Gastroesophageal sphincter (tissue), 4 donors: Measurements from ENCODE around the gene PPP3CB. TPM values are rescaled to one million over a fixed set of nuclear protein-coding genes. Genes with fewer than 3 reads are reported as not detected.

Experiments used
- ATAC-seq: fragments of 150-250 bp; one replicate; pipeline ENCODE4 v1.9.1; 2016; ENCODE audit warnings: mild to moderate bottlenecking, moderate library complexity
- H3K27ac ChIP-seq, 4 donors: fragments of 200-600 bp; sonication (generic) in 3 of 4; 1 replicate in 3 of 4; 2 replicates in 1 of 4; pipeline ENCODE4 v1.5.1; 2016 to 2019
- H3K27me3 ChIP-seq: fragments of 200-600 bp; sonication (generic); one replicate; pipeline ENCODE4 v1.5.1; 2019
- H3K36me3 ChIP-seq, 2 donors: fragments of 200-600 bp; sonication (generic); one replicate each; pipeline ENCODE4 v1.5.1; 2019; ENCODE audit warnings: control low read depth in 1 of 2
- H3K4me1 ChIP-seq, 3 donors: fragments of 200-600 bp; sonication (generic); 1 replicate in 2 of 3; 2 replicates in 1 of 3; pipeline ENCODE4 v1.5.1; 2016 to 2019; ENCODE audit warnings: control low read depth in 2 of 3
- H3K4me3 ChIP-seq, 2 donors: fragments of 200-600 bp; sonication (generic); one replicate each; pipeline ENCODE4 v1.5.1; 2019; ENCODE audit warnings: mild to moderate bottlenecking in 1 of 2, moderate library complexity in 1 of 2
- H3K9me3 ChIP-seq, 3 donors: fragments of 200-600 bp; sonication (generic); one replicate each; pipeline ENCODE4 v1.5.1; 2017 to 2019; ENCODE audit warnings: control low read depth in 2 of 3
- EP300 ChIP-seq: sonication (generic); formaldehyde crosslinking; IDR thresholded peaks from one replicate; pipeline ENCODE4 v1.6.1; 2017; ENCODE audit warnings: antibody characterized with exemption, mild to moderate bottlenecking
- POLR2A ChIP-seq, 2 donors: fragments of 450-650 bp; IDR thresholded peaks; one replicate each; pipeline ENCODE4 v1.6.1; 2017; ENCODE audit warnings: antibody characterized with exemption in 2 of 2, mild to moderate bottlenecking in 2 of 2, moderate library complexity in 1 of 2
- POLR2AphosphoS5 ChIP-seq: sonication (generic); formaldehyde crosslinking; IDR thresholded peaks from one replicate; pipeline ENCODE4 v1.6.1; 2017; ENCODE audit warnings: antibody characterized with exemption
- WGBS, 2 donors: methylation state at CpG; one replicate each; pipeline ENCODE4 v1.1.5; 2018; ENCODE audit warnings: low coverage in 1 of 2; 5-methylcytosine and 5-hydroxymethylcytosine counted together
- total RNA-seq, 4 donors: library from RNA; depleted of rRNA; stranded (reverse); fragments of >200 nt; gene quantifications; one replicate each; pipeline ENCODE4 v1.1.0, GENCODE V29; 2016
- TF ChIP-seq, protein P1 (sequence below), 4 experiments: fragments of 200-600 bp in 2 of 4; fragments of 450-650 bp in 2 of 4; sonication (generic) in 1 of 4; IDR thresholded peaks; one replicate each; pipeline ENCODE4 v1.5.1; 2017 to 2019; ENCODE audit warnings: antibody characterized with exemption in 4 of 4, mild to moderate bottlenecking in 2 of 4, moderate library complexity in 2 of 4

The PPP3CB gene
- total RNA-seq, 4 donors from 2014 or later, result 69.2 to 121 (median 75.4) TPM

DNA sequence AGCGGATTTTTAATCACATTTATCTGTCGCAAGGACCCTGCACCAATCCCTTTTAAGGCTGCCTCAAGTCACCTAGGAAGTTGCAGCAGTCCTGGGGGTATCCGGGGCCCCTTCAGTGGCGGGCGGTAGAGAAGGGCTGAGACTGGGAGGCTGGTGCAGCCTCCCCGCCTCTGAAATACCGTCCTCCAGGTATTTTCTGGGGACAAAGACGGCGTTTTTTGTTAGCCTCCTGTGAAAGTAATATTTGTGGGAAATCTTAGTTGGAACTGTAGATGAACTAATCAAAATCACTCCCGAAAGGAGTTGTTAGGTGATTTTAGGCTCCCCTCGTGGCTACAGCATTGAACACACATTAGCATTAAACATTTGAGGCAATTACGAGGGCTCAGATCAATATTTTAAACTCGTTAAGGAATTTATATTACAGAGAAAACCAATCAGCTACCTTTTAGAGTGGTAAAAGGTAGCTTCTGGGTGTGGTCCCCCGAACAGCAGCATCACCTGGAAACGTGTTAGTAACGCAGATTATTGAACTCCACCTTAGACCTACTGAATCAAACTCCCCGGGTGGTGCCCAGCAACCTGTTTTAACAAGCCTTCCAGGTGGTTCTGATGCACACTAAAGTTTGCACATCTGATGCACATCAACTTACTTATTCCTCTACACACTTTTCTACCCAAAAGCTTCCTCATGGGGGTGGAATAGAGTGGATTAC is 81.4 kb downstream of the PPP3CB start:
- no peaks in the 10 kb centered on the region for H3K36me3 ChIP-seq
- WGBS, 2 donors, result 8 to 14% methylated on average over 12 to 16 of the region's 17 CpGs
- TF ChIP-seq, protein P1, sequence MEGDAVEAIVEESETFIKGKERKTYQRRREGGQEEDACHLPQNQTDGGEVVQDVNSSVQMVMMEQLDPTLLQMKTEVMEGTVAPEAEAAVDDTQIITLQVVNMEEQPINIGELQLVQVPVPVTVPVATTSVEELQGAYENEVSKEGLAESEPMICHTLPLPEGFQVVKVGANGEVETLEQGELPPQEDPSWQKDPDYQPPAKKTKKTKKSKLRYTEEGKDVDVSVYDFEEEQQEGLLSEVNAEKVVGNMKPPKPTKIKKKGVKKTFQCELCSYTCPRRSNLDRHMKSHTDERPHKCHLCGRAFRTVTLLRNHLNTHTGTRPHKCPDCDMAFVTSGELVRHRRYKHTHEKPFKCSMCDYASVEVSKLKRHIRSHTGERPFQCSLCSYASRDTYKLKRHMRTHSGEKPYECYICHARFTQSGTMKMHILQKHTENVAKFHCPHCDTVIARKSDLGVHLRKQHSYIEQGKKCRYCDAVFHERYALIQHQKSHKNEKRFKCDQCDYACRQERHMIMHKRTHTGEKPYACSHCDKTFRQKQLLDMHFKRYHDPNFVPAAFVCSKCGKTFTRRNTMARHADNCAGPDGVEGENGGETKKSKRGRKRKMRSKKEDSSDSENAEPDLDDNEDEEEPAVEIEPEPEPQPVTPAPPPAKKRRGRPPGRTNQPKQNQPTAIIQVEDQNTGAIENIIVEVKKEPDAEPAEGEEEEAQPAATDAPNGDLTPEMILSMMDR (IDR thresholded peaks at IDR 0.05), result no peak
- no peak for TF ChIP-seq POLR2A (IDR thresholded peaks at IDR 0.05)
- H3K4me1 ChIP-seq, result peaks cover 0 to 44% (median 0%) of the 10 kb centered on the region in 3 donors
- peak; percentile 39 for ATAC-seq
- H3K4me3 ChIP-seq, result peak overlapping the region; percentile 77 to 85
- H3K27ac ChIP-seq, result peak overlapping the region; percentile 85 to 98 (median 96)
- no peaks in the 10 kb centered on the region for H3K9me3 ChIP-seq
- H3K27me3 ChIP-seq, result no peaks in the 10 kb centered on the region

DNA sequence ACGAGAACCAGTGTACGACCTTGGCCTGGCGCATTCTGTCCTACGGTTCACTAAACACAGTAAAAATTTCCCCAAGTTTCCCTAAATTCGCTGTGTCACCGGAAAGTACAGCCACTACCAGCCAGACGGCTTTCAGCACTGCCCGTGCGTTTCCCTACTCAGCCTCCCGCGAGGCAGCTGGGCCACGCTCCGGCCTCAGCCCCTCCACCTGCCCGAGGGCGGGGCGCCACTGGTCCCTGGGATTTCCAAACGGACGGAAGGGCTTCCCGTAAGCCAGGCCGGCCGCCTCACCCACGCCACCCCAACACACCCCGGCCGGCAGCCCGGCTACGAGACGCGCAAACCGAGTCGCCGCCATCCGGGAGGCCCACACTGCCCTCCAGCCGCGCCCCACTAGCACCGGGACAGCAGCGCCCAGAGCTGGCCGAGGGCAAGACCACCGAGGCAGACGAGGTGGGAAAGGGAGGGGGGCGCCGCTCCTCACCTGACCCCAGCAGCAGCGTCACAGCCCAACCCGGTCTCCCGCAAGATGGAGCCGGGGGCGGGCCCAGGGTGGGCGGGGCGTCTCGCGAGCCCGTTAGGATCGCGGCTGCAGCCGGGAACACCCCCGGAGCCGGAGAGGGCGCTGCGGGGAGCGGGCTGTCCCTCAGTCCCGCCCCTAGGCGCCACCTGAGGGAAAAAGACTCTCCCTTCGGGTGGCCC is 82.1 kb downstream of the PPP3CB start, which contains the start of gene ANXA7:
TSS of gene ANXA7 (minus strand) at position 531 of the 702 bp plus-strand sequence. CDS start 13,202 bp downstream, outside the sequence.
- Histone ChIP-seq H3K27me3 (no peaks in the 10 kb centered on the region), H3K9me3 (no peaks in the 10 kb centered on the region), H3K27ac (peak within 1 kb of the TSS; percentile 85 to 98 (median 96)), H3K4me3 (peak within 1 kb of the TSS; percentile 77 to 85), H3K4me1 (peaks cover 0 to 51% (median 0%) of the 10 kb centered on the region in 3 donors), H3K36me3 (no peaks in the 10 kb centered on the region)
- WGBS, 2 donors, result 0% methylated on average over 1 to 9 of the region's 62 CpGs
- ATAC-seq, result peak; percentile 97
- peak; percentile 77 to 79 for TF ChIP-seq POLR2A (IDR thresholded peaks at IDR 0.05)
- TF ChIP-seq POLR2AphosphoS5, result peak; percentile 91
- TF ChIP-seq, protein P1 (IDR thresholded peaks at IDR 0.05), result peak in 2 of 4 experiments; percentile 12 to 55
- TF ChIP-seq EP300, result no peak

DNA sequence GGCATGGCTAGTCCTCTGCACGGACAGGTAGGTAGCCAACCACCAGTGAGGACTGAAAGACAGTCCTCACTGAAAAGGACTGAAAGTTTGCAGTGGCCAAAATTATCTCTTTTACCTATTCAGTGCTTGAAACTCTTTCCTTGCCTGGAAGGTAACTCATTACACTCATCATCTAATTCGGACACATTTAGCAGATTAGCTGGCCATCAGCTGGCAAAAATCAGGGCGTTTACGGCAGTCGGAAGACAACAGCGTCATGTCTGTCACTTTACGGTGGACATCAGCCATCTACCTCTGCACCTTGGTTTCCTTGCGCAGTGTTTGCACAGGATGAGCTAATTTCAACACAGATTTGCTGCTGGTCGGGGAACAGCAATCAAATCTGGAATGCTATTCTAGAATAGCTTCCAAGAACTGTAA is 82.7 kb downstream of the PPP3CB start:
- Histone ChIP-seq H3K36me3 (peaks cover 0 to under 1% of the 10 kb centered on the region in 2 donors), H3K4me1 (peaks cover 0 to 54% (median 0%) of the 10 kb centered on the region in 3 donors), H3K9me3 (no peaks in the 10 kb centered on the region), H3K27ac (peak overlapping the region; percentile 85 to 98 (median 96)), H3K4me3 (peak overlapping the region; percentile 77 to 85), H3K27me3 (no peaks in the 10 kb centered on the region)
- peak; percentile 37 for ATAC-seq
- TF ChIP-seq EP300 (no peak), POLR2A (IDR thresholded peaks at IDR 0.05) (no peak), POLR2AphosphoS5 (no peak)
- TF ChIP-seq, protein P1 (IDR thresholded peaks at IDR 0.05), result no peak
- WGBS, 2 donors, result 0 to 2% methylated on average over 8 of the region's 9 CpGs

- TF ChIP-seq, protein P1 (IDR thresholded peaks at IDR 0.05), result no peak
- TF ChIP-seq POLR2A (IDR thresholded peaks at IDR 0.05) (no peak), POLR2AphosphoS5 (no peak), EP300 (no peak)
- H3K36me3 ChIP-seq, result peaks cover 0 to 5% of the 10 kb centered on the region in 2 donors
- no peak for ATAC-seq
- H3K4me3 ChIP-seq, result no peak overlapping the region
- no peaks in the 10 kb centered on the region for H3K27me3 ChIP-seq
- H3K4me1 ChIP-seq, result peaks cover 0 to 54% (median 0%) of the 10 kb centered on the region in 3 donors
- 92 to 100% methylated on average over 1 of the region's 1 CpG for WGBS, 2 donors
- H3K27ac ChIP-seq, result no peak overlapping the region
- no peaks in the 10 kb centered on the region for H3K9me3 ChIP-seq
Measured at GRCh38 chr10:73410897-73411296, 84.9 kb downstream of the PPP3CB start.
